Endometrial microvascular endothelial cells (primary cell): ENCODE measurements around the gene PCED1A. TPM values are rescaled to one million over a fixed set of nuclear protein-coding genes. Genes with fewer than 3 reads are reported as not detected.
"Not testable (repeated sequence)": the region's sequence is repeated elsewhere in the genome, so short reads cannot be mapped to it uniquely, and the experiment has no call there.

Source experiments
- in situ Hi-C: cut with HindIII; loops from 2 replicates; pipeline ENCODE4 v1.10.0; 2017; ENCODE audit warnings: low sequenced_read_pairs, low pct_unique_long_range_greater_than_20kb; ENCODE audit errors: inconsistent ontology term
- total RNA-seq: library from RNA; depleted of rRNA; stranded (reverse); fragments of >200 nt; gene quantifications from one replicate; pipeline ENCODE4 v1.2.3, GENCODE V29; 2015; ENCODE audit errors: inconsistent ontology term

PCED1A gene
- total RNA-seq, 1 donor from 2014 or later, result 13.0 TPM

- in situ Hi-C loops, result no loop called here
Observed at GRCh38 chr20:2835331-2835796, 5.1 kb downstream of the PCED1A start.

GRCh38 chr20:2834401-2835110 lies 5.9 kb downstream of the PCED1A start:
- in situ Hi-C loops, result no loop called here

GRCh38 chr20:2833761-2834160 lies 6.7 kb downstream of the PCED1A start:
- in situ Hi-C loops, result no loop called here

- in situ Hi-C loops, result not testable (repeated sequence)
Observed at GRCh38 chr20:2831206-2831605, 9.2 kb downstream of the PCED1A start.

- in situ Hi-C loops, result no loop called here
Observed at GRCh38 chr20:2829376-2829775, 11.1 kb downstream of the PCED1A start.

- in situ Hi-C loops, result no loop called here
Observed at GRCh38 chr20:2826655-2827054, 13.8 kb downstream of the PCED1A start.

GRCh38 chr20:2825761-2826160 lies 14.7 kb downstream of the PCED1A start:
- in situ Hi-C loops, result no loop called here

- in situ Hi-C loops, result no loop called here
Observed at GRCh38 chr20:2822073-2822472, 18.4 kb downstream of the PCED1A start.

GRCh38 chr20:2820896-2821869 lies 19.3 kb downstream of the PCED1A start:
- in situ Hi-C loops, result no loop called here

GRCh38 chr20:2820084-2820895 lies 20.2 kb downstream of the PCED1A start:
- in situ Hi-C loops, result no loop called here

- in situ Hi-C loops, result no loop called here
Observed at GRCh38 chr20:2817891-2818595, 22.4 kb downstream of the PCED1A start.

- in situ Hi-C loops, result no loop called here
Observed at GRCh38 chr20:2817341-2817726, 23.1 kb downstream of the PCED1A start.

GRCh38 chr20:2816583-2817340 lies 23.7 kb downstream of the PCED1A start:
- in situ Hi-C loops, result no loop called here

- in situ Hi-C loops, result no loop called here
Observed at GRCh38 chr20:2816030-2816582, 24.3 kb downstream of the PCED1A start, which contains the start of gene TMEM239. TMEM239 (plus strand) TSS chr20:2816364; CDS start chr20:2816555, 191 bp downstream.

GRCh38 chr20:2815242-2815900 lies 25.1 kb downstream of the PCED1A start:
- in situ Hi-C loops, result no loop called here

GRCh38 chr20:2814587-2815051 lies 25.8 kb downstream of the PCED1A start, which contains the start of gene C20orf141:
C20orf141 (plus strand) TSS chr20:2814987; CDS start chr20:2815185, 198 bp downstream.
- in situ Hi-C loops, result no loop called here

- in situ Hi-C loops, result no loop called here
Observed at GRCh38 chr20:2814076-2814475, 26.4 kb downstream of the PCED1A start.
